Measurements from ENCODE around the gene CCRL2.

Gene CCRL2

DNA sequence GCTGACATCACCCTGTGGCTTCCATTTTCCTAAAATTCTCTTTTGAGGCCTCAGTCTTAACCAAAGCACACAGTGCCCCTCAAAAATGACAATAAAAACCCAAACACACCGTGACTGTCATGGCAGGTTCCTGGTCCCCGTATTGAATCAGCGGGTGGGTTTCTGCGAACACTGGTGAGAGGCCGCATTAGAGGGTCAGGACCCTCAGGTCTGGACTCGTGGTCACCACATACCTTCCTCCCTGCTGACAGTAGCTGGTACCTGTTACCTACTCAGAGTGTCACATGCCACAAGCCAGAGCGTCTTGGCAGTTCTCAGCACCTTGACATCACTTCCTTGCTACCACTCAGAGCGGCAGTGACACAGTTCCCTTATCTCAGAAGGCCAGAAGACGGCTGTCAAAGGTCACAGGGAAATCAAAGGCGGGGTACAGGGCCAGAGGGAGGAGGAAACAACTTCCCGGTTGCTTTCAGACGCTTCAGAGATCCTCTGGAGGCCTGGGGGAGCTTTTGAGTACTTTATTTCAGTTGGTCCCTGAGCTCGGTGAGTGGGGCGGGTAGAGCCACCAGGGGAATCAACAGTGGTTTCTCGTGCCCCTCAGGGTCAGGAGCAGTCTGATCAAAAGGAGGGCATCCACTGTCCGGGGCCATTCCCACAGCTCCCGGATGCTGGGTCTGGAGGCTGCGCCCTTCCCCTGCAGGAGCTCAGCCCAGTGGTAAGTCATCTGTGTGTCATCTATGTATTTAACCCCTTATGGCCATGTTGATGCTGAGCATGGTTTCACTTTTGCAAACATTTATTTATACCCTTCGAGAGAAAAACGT is at the start of gene CCRL2, which contains the start of gene CCR5AS:
Gene CCRL2, plus strand, starts transcription at position 472 of the 824 bp plus-strand sequence. CDS start 821 bp downstream, outside the sequence.
Gene CCR5AS, minus strand, starts transcription at position 279 of the 824 bp plus-strand sequence.
- DNase-seq, result peak; percentile 72

- DNase-seq, result no peak
Observed at GRCh38 chr3:46358466-46358865, 48.6 kb upstream of the CCRL2 start.

GRCh38 chr3:46359733-46360493 is 47.1 kb upstream of the CCRL2 start:
- peak; percentile 21 for DNase-seq

DNA sequence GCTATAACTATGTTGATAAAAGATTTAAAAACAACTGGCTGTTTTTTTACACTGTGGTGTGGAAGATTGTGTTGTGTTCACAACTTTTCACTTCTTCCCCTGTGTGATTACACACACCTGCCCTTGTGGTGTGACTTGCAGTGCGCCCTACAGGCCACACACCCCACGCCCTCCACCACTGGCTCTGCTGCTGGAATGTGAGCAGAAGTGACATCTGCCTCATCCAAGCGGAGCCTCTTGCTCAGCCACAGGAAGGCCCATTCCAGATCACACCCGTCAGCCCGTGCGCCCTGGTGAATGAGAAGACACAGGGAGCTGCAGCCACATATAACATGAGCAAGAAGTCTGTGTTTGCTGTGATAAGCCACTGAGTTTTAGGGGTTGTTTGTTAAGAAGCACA is 46.2 kb upstream of the CCRL2 start:
- DNase-seq, result no peak

GRCh38 chr3:46361408-46362283 is 45.4 kb upstream of the CCRL2 start:
- no peak for DNase-seq

GRCh38 chr3:46365041-46365440 is 42.0 kb upstream of the CCRL2 start:
- DNase-seq, result no peak

DNA sequence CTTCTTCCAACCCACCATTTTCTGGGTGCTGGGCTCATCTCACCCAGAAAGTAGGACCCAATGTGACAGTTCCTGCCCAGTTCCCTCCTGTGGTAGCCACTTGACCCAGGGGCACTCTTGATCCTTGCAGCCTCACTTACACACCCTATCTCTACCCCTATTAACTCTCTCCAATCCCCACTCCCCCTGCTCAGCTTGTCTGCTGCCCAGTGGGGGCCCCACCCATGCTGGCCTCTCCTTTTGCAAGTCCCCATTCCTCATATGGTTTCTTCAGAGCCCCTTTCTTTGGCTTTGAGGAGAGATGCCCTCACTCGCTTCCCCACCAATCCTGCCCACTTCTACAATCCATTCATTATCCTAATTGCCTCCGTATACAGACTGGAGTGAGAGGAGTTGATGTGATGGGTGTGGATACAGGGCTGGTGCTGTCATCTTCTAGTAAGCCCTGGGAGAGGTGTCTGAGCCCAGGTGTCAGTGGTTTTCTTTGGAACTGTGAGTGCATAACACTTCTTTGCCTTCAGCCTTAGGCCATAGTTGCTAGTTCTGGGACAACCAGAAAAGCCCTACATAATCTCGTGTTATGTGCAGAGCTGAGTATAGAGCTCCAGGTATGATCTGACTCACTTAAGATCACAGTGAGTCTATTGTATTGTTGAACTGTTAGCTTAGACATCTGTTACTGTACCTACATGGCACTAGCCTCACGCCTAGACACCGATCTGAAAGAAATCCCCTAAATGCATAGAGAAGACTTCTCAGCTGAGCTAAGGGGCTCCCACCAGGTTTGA is 41.1 kb upstream of the CCRL2 start:
- no peak for DNase-seq

DNA sequence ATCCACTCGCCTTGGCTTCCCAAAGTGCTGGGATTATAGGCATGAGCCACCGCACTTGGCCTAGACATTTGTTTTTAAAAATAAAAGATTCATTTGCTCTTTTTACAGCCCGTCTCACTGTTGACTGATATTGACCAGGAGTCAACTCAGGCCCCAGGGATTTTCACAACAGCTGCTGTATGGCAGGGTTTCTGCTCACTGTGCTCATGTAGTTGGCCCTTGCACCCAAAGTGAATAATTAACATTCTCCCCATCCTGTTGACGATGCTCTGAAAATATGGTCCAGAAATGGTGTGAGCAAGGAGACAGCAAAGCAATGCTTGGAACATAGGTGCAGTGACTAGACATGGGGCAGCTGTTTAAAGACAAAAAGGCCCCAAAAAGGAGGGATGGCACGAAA is 39.2 kb upstream of the CCRL2 start:
- DNase-seq, result no peak

- no peak for DNase-seq
Observed at GRCh38 chr3:46368569-46368968, 38.5 kb upstream of the CCRL2 start.

DNA sequence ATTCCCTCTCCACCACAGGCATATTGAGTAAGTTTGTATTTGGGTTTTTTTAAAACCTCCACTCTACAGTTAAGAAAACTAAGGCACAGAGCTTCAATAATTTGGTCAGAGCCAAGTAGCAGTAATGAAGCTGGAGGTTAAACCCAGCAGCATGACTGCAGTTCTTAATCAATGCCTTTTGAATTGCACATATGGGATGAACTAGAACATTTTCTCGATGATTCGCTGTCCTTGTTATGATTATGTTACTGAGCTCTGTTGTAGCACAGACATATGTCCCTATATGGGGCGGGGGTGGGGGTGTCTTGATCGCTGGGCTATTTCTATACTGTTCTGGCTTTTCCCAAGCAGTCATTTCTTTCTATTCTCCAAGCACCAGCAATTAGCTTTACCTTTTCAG is 37.9 kb upstream of the CCRL2 start:
- DNase-seq, result no peak

DNA sequence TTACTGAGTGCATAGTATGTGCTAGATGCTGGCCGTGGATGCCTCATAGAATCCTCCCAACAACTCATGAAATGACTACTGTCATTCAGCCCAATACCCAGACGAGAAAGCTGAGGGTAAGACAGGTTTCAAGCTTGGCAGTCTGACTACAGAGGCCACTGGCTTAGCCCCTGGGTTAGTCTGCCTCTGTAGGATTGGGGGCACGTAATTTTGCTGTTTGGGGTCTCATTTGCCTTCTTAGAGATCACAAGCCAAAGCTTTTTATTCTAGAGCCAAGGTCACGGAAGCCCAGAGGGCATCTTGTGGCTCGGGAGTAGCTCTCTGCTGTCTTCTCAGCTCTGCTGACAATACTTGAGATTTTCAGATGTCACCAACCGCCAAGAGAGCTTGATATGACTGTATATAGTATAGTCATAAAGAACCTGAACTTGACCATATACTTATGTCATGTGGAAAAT is 37.4 kb upstream of the CCRL2 start:
- DNase-seq, result no peak

- no peak for DNase-seq
Observed at GRCh38 chr3:46370839-46371518, 36.1 kb upstream of the CCRL2 start, which contains the start of gene CCR5. Gene CCR5 (plus strand): TSS chr3:46370946. CDS start chr3:46372903, 1,957 bp downstream.

DNA sequence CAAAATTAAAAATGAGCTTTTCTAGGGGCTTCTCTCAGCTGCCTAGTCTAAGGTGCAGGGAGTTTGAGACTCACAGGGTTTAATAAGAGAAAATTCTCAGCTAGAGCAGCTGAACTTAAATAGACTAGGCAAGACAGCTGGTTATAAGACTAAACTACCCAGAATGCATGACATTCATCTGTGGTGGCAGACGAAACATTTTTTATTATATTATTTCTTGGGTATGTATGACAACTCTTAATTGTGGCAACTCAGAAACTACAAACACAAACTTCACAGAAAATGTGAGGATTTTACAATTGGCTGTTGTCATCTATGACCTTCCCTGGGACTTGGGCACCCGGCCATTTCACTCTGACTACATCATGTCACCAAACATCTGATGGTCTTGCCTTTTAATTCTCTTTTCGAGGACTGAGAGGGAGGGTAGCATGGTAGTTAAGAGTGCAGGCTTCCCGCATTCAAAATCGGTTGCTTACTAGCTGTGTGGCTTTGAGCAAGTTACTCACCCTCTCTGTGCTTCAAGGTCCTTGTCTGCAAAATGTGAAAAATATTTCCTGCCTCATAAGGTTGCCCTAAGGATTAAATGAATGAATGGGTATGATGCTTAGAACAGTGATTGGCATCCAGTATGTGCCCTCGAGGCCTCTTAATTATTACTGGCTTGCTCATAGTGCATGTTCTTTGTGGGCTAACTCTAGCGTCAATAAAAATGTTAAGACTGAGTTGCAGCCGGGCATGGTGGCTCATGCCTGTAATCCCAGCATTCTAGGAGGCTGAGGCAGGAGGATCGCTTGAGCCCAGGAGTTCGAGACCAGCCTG is 35.3 kb upstream of the CCRL2 start:
- DNase-seq, result no peak

GRCh38 chr3:46372492-46373359 is 34.3 kb upstream of the CCRL2 start:
- DNase-seq, result peak; percentile 32

DNA sequence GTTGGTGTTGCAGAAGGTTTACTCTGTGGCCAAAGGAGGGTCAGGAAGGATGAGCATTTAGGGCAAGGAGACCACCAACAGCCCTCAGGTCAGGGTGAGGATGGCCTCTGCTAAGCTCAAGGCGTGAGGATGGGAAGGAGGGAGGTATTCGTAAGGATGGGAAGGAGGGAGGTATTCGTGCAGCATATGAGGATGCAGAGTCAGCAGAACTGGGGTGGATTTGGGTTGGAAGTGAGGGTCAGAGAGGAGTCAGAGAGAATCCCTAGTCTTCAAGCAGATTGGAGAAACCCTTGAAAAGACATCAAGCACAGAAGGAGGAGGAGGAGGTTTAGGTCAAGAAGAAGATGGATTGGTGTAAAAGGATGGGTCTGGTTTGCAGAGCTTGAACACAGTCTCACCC is 32.3 kb upstream of the CCRL2 start:
- no peak for DNase-seq

DNA sequence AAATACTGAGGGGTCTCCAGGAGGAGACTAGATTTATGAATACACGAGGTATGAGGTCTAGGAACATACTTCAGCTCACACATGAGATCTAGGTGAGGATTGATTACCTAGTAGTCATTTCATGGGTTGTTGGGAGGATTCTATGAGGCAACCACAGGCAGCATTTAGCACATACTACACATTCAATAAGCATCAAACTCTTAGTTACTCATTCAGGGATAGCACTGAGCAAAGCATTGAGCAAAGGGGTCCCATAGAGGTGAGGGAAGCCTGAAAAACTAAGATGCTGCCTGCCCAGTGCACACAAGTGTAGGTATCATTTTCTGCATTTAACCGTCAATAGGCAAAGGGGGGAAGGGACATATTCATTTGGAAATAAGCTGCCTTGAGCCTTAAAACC is 31.8 kb upstream of the CCRL2 start:
- no peak for DNase-seq

DNA sequence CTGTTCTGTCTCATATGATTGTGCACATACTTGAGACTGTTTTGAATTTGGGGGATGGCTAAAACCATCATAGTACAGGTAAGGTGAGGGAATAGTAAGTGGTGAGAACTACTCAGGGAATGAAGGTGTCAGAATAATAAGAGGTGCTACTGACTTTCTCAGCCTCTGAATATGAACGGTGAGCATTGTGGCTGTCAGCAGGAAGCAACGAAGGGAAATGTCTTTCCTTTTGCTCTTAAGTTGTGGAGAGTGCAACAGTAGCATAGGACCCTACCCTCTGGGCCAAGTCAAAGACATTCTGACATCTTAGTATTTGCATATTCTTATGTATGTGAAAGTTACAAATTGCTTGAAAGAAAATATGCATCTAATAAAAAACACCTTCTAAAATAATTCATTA is 31.2 kb upstream of the CCRL2 start:
- DNase-seq, result no peak

- peak; percentile 43 for DNase-seq
Observed at GRCh38 chr3:46378426-46378942, 28.6 kb upstream of the CCRL2 start.

Measured in NCI-H226 (cell line).